HL-60/S4 (cell line): ENCODE data around the gene HNRNPC.
"Not testable (repeated sequence)": the region's sequence is repeated elsewhere in the genome, so short reads cannot be mapped to it uniquely, and the experiment has no call there.

Experiments
- in situ Hi-C: fragments of 300-500 bp; cut with MboI; formaldehyde crosslinking; loops from 2 replicates; pipeline ENCODE4 v1.14.3; 2022; ENCODE audit warnings: low sequenced_read_pairs

HNRNPC gene

GRCh38 chr14:21197418-21198205 lies 71.6 kb downstream of the HNRNPC start:
- in situ Hi-C loops, result no loop called here

- in situ Hi-C loops, result no loop called here
Measured at GRCh38 chr14:21194597-21194996, 74.6 kb downstream of the HNRNPC start.

- in situ Hi-C loops, result no loop called here
Measured at GRCh38 chr14:21192875-21193535, 76.2 kb downstream of the HNRNPC start.

- in situ Hi-C loops, result no loop called here
Measured at GRCh38 chr14:21192447-21192822, 76.8 kb downstream of the HNRNPC start.

GRCh38 chr14:21191809-21192446 lies 77.3 kb downstream of the HNRNPC start:
- in situ Hi-C loops, result no loop called here

- in situ Hi-C loops, result no loop called here
Measured at GRCh38 chr14:21191261-21191808, 77.9 kb downstream of the HNRNPC start.

- in situ Hi-C loops, result no loop called here
Measured at GRCh38 chr14:21185491-21185890, 83.8 kb downstream of the HNRNPC start.

- in situ Hi-C loops, result no loop called here
Measured at GRCh38 chr14:21184254-21184653, 85.0 kb downstream of the HNRNPC start.

GRCh38 chr14:21182166-21182565 lies 87.1 kb downstream of the HNRNPC start:
- in situ Hi-C loops, result no loop called here

GRCh38 chr14:21171128-21171527 lies 98.1 kb downstream of the HNRNPC start:
- in situ Hi-C loops, result no loop called here

- in situ Hi-C loops, result no loop called here
Measured at GRCh38 chr14:21169573-21169972, 99.7 kb downstream of the HNRNPC start.

- in situ Hi-C loops, result no loop called here
Measured at GRCh38 chr14:21168055-21168454, 101.2 kb downstream of the HNRNPC start.

GRCh38 chr14:21165670-21166069 lies 103.6 kb downstream of the HNRNPC start:
- in situ Hi-C loops, result not testable (repeated sequence)

GRCh38 chr14:21165002-21165605 lies 104.1 kb downstream of the HNRNPC start:
- in situ Hi-C loops, result not testable (repeated sequence)

- in situ Hi-C loops, result no loop called here
Measured at GRCh38 chr14:21163871-21164291, 105.4 kb downstream of the HNRNPC start.

- in situ Hi-C loops, result no loop called here
Measured at GRCh38 chr14:21162081-21162480, 107.2 kb downstream of the HNRNPC start.

- in situ Hi-C loops, result no loop called here
Measured at GRCh38 chr14:21160061-21160610, 109.1 kb downstream of the HNRNPC start.
